GM12872 (cell line): ENCODE measurements around the gene NSL1.

ENCODE experiments used
- CTCF ChIP-seq: IDR thresholded peaks from 3 replicates; pipeline ENCODE4 v1.5.1; 2011; ENCODE audit warnings: low read depth, mild to moderate bottlenecking, low read length, moderate library complexity; ENCODE audit not compliant: insufficient read depth

Gene NSL1

GRCh38 chr1:212822956-212823355 is 31.4 kb upstream of the NSL1 start:
- TF ChIP-seq CTCF, result no peak

- TF ChIP-seq CTCF, result no peak
Measured at GRCh38 chr1:212820969-212821368, 29.4 kb upstream of the NSL1 start.

- no peak for TF ChIP-seq CTCF
Measured at GRCh38 chr1:212819726-212820125, 28.1 kb upstream of the NSL1 start.

DNA sequence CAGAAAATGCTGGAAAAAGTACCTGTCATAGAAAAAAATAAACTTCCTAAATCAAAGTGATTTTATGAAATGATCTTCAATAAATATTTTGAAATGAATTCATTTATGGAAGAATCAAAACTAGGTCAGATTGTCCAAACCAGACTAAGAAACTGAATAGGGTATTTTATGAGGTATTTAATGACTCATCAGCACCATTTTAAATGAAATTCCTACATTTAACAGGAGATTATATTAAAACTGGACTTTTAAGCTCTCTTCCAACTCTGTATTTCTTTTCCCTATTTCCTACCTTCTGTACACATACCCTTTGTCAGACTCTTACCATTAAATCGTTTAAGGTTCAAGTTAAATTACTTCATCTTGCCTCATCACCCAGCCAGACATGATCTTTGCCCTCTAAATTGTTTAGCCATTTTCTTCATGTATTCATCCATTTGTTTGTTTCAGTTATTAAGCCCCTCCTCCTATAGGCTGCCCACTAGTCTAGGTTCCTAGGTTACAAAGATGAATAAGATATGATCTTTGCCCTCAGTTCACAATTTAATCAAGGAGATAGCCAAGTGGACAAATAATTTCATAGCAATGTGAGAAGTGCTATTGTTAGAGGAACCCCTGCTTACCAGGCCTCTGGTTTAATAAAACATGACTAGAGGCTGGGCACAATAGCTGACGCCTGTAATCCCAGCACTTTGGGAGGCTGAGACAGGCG is 25.1 kb upstream of the NSL1 start:
- TF ChIP-seq CTCF, result no peak

- TF ChIP-seq CTCF, result peak; percentile 27; the same call in 1 of the 3 replicates
Measured at GRCh38 chr1:212814537-212815334, 23.2 kb upstream of the NSL1 start.

DNA sequence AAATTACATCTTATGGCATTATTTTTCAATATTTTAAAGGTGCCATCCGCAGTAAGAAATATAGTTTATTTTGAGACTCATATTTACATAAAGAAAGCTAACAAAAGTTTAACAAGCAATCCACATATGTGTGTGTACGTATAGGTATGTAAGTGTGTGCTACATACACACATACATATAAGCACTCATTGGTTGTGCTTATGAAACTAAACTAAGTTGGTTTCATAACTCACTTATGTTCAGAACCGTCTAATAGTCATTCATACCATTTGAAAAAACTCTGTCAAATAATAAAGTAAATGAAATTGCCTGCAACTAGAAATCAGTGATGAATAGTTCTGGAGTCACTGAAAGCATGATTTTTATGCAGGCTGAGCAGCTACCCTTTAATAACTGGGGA is 14.2 kb upstream of the NSL1 start:
- TF ChIP-seq CTCF, result no peak

DNA sequence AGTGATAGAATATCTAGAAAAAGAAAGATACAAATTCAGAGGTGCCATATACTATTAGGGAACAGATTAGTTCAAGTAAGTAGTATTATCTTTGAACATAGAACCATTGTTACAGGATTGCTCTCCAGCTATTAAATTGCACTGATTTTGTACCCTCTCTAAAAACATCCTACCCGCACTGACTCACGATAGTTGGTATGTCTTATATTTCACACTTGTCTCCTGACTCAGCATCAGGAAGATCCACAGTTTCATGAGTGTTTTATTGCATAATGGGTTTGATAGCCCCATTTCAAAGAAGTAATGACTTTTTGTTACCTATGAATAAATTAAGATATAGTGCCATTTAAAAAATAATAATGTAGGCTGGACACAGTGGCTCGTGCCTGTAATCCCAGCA is 6.1 kb upstream of the NSL1 start:
- TF ChIP-seq CTCF, result no peak
